SIG-M5 treated with dmso at 0.1 percent for 504 hours (cell line): ENCODE results near the gene MAP2K5.
"Not testable (repeated sequence)": the region's sequence is repeated elsewhere in the genome, so short reads cannot be mapped to it uniquely, and the experiment has no call there.

Experiments used
- DNase-seq: peaks from one replicate; lab custom pipeline; 2025; ENCODE audit not compliant: unreplicated experiment; lab: John Stamatoyannopoulos, UW

The MAP2K5 gene

GRCh38 chr15:67592245-67592644 lies 49.7 kb downstream of the MAP2K5 start:
- no peak for DNase-seq

GRCh38 chr15:67593562-67593961 lies 51.1 kb downstream of the MAP2K5 start:
- DNase-seq, result no peak

- DNase-seq, result no peak
Measured at GRCh38 chr15:67594770-67595169, 52.3 kb downstream of the MAP2K5 start.

GRCh38 chr15:67595572-67595971 lies 53.1 kb downstream of the MAP2K5 start:
- DNase-seq, result no peak

GRCh38 chr15:67601073-67601472 lies 58.6 kb downstream of the MAP2K5 start:
- no peak for DNase-seq

- no peak for DNase-seq
Measured at GRCh38 chr15:67603063-67603462, 60.6 kb downstream of the MAP2K5 start.

- no peak for DNase-seq
Measured at GRCh38 chr15:67605871-67606270, 63.4 kb downstream of the MAP2K5 start.

GRCh38 chr15:67606742-67607141 lies 64.2 kb downstream of the MAP2K5 start:
- no peak for DNase-seq

- no peak for DNase-seq
Measured at GRCh38 chr15:67607329-67607728, 64.8 kb downstream of the MAP2K5 start.

GRCh38 chr15:67607959-67608637 lies 65.6 kb downstream of the MAP2K5 start:
- no peak for DNase-seq

- no peak for DNase-seq
Measured at GRCh38 chr15:67608638-67608959, 66.1 kb downstream of the MAP2K5 start.

GRCh38 chr15:67611370-67612369 lies 69.2 kb downstream of the MAP2K5 start:
- no peak for DNase-seq

- DNase-seq, result no peak
Measured at GRCh38 chr15:67613211-67613610, 70.7 kb downstream of the MAP2K5 start.

GRCh38 chr15:67613708-67614107 lies 71.2 kb downstream of the MAP2K5 start:
- no peak for DNase-seq

GRCh38 chr15:67615131-67615534 lies 72.6 kb downstream of the MAP2K5 start:
- not testable (repeated sequence) for DNase-seq

- no peak for DNase-seq
Measured at GRCh38 chr15:67618297-67618696, 75.8 kb downstream of the MAP2K5 start.

- DNase-seq, result no peak
Measured at GRCh38 chr15:67622110-67622509, 79.6 kb downstream of the MAP2K5 start.

GRCh38 chr15:67632261-67632660 lies 89.8 kb downstream of the MAP2K5 start:
- no peak for DNase-seq

- DNase-seq, result not testable (repeated sequence)
Measured at GRCh38 chr15:67635950-67636349, 93.4 kb downstream of the MAP2K5 start.

- DNase-seq, result no peak
Measured at GRCh38 chr15:67639591-67639990, 97.1 kb downstream of the MAP2K5 start.

- no peak for DNase-seq
Measured at GRCh38 chr15:67641453-67641852, 99.0 kb downstream of the MAP2K5 start.

GRCh38 chr15:67646847-67647246 lies 104.3 kb downstream of the MAP2K5 start:
- no peak for DNase-seq
